K562 (cell line): Measurements from ENCODE around the gene IL1F10. TPM values are rescaled to one million over a fixed set of nuclear protein-coding genes. Genes with fewer than 3 reads are reported as not detected.

Source experiments
- JUND ChIP-seq, 2 experiments: IDR thresholded peaks; 2 replicates in 1 of 2; 3 replicates in 1 of 2; pipeline ENCODE4 v1.6.1; 2011; ENCODE audit warnings: borderline replicate concordance in 2 of 2, low read depth in 2 of 2, low read length in 2 of 2, improper control_type of control experiment in 1 of 2, missing biosample characterization in 1 of 2, missing genetic modification characterization in 1 of 2, missing genetic modification reagents in 1 of 2
- L3MBTL2 ChIP-seq: fragments of 450-650 bp; IDR thresholded peaks from 2 replicates; pipeline ENCODE4 v1.6.1; 2016; ENCODE audit warnings: mild to moderate bottlenecking, moderate library complexity
- MAFF ChIP-seq: IDR thresholded peaks from 2 replicates; pipeline ENCODE4 v1.6.1; 2012; ENCODE audit warnings: low read length, improper control_type of control experiment
- SMAD3 ChIP-seq: fragments of 450-650 bp; formaldehyde crosslinking; conservative IDR thresholded peaks from 2 replicates; pipeline ENCODE4 v1.4.0; 2020; ENCODE audit warnings: mild to moderate bottlenecking
- ZKSCAN8 ChIP-seq: fragments of 200-800 bp; sonication (Bioruptor generic); IDR thresholded peaks from 2 replicates; pipeline ENCODE4 v1.6.1; 2016; ENCODE audit warnings: missing genetic modification characterization, missing compliant biosample characterization
- ZNF589 ChIP-seq: fragments of 200-800 bp; sonication (Bioruptor generic); IDR thresholded peaks from 2 replicates; pipeline ENCODE4 v1.6.1; 2016; ENCODE audit warnings: low read depth, missing genetic modification characterization, missing compliant biosample characterization
- polyA plus RNA-seq, 8 experiments: library from polyadenylated mRNA; depleted of rRNA in 4 of 8; stranded (reverse) in 5 of 8; unstranded in 3 of 8; fragments of >200 nt; fragmentation: Nextera tagmentation in 2 of 8; fragmentation: Illumina TruSeq in 1 of 8; extraction: Ambion mirVana in 2 of 8; extraction: Trizol in 1 of 8; gene quantifications; 2 replicates each; pipeline versions ENCODE4 v1.2.1 to v1.2.3, GENCODE V29; 2011 to 2014; ENCODE audit warnings: inconsistent platforms in 1 of 8, missing spikeins in 1 of 8
- total RNA-seq, 7 experiments: library from RNA; depleted of rRNA in 6 of 7; stranded (reverse); fragments of >200 nt in 6 of 7; fragmentation: Illumina TruSeq in 2 of 7; extraction: Trizol in 2 of 7; gene quantifications; 2 replicates each; pipeline versions ENCODE4 v1.2.1 to v1.2.3, GENCODE V29; 2011 to 2021; ENCODE audit warnings: low replicate concordance in 1 of 7
- TF ChIP-seq, protein P1 (sequence below): fragments of 250-450 bp; sonication (Bioruptor Pico); IDR thresholded peaks from 2 replicates; pipeline ENCODE4 v1.5.0; 2021; ENCODE audit warnings: mild to moderate bottlenecking, moderate library complexity

Gene IL1F10
- total and polyA plus RNA-seq, 9 of the 15 experiments (the other 6 are each of a cell fraction or from before 2014, with no cell fraction given) = not detected

DNA sequence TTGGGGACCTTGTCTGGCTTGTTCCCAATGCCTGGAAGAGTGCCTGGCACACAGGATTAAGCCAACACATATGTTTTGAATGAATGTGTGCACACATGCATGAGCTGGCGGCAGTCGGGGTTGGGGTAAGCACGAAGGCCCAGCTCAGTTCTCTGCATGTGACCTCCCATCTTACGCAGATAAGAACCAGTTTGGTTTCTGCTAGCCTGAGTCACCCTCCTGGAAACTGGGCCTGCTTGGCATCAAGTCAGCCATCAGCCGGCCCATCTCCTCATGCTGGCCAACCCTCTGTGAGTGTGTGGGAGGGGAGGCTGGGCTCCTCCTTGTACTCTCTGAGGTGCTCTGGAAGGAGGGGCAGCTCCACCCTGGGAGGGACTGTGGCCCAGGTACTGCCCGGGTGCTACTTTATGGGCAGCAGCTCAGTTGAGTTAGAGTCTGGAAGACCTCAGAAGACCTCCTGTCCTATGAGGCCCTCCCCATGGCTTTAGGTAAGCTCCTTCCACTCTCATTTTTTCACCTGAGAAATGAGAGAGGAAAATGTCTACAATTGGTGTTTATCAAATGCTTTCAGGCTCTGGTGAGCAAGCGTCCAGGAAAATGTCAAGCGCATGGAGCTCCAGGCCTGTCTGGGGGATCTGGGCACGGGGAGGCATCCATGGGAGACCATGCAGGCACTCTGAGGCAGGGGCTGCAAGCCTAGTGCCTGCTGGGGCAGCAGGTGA, 49.9 kb downstream of the IL1F10 start (continued):
- TF ChIP-seq, protein P1, sequence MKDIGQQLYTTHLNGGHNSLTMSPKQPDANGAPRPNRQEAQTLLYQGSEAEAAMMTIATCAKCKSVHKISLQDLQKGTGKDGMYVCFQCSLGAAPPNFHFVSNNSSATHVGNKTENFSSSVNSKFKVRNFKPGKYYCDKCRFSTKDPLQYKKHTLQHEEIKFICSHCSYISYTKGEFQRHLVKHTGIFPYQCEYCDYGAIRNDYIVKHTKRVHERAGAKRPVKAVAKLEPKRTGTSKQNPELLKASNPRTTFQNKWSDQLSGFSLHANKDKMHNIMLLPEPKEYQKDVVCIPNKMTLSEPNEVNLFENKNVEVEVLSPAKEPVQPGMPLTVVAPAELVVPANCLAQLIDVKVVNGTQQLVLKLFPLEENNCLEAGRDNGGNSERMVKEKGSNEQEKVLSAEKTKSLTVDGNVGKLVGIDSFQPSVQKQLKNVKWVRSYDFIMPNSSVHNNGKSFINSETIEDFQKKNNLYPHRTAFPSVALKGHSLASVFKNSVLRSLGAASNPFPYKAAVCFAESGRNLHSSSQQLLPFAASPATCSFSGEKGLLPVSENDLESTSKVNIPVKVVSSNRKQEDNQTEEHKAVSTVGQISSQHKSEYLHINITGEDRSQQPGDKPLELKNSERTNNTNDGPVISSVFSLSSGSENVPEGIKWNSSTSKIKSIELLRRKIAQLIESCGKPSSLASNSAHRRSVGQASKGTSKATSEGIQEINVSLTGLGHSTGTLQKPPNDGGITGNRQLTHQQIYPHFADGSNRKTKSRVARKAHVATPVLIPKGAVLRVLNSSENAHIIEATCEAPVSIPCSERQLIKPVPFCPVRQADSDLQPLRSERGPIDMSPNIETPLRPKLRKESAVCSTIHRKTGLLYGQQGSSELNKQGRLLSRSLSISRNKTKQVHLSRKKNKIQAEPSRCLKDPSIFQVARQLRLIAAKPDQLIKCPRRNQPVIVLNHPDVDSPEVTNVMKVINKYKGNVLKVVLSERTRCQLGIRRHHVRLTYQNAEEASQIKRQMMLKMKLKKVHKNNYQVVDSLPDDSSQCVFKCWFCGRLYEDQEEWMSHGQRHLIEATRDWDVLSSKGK (CRISPR knock-in tag) = no peak
- TF ChIP-seq SMAD3 = no peak
- peak; percentile 8; the same call in 1 of the 2 replicates for TF ChIP-seq JUND (IDR thresholded peaks at IDR 0.05; ENCODE audit: borderline replicate concordance, low read depth, low read length)
- no peak; the same call in 2 of the 3 replicates for TF ChIP-seq JUND (tag; IDR thresholded peaks at IDR 0.05; ENCODE audit: borderline replicate concordance, low read depth, low read length)
- TF ChIP-seq ZNF589 = peak; percentile 75
- TF ChIP-seq MAFF = no peak
- TF ChIP-seq L3MBTL2 = peak; percentile 69; the same call in 1 of the 2 replicates
- TF ChIP-seq ZKSCAN8 (CRISPR knock-in tag) = peak; percentile 38; the same call in 1 of the 2 replicates
